Esophagus squamous epithelium (tissue), 4 donors: Measurements from ENCODE around the gene FAM78A.

ENCODE experiments used
- CTCF ChIP-seq, 6 experiments: fragments of 450-650 bp in 4 of 6; fragments of 200-600 bp in 2 of 6; sonication (generic) in 2 of 6; IDR thresholded peaks; one replicate each; pipeline ENCODE4 v1.5.1; 2016 to 2019; ENCODE audit warnings: antibody characterized with exemption in 6 of 6, mild to moderate bottlenecking in 4 of 6, moderate library complexity in 4 of 6
- POLR2A ChIP-seq, 4 donors: fragments of 450-650 bp; IDR thresholded peaks; one replicate each; pipeline ENCODE4 v1.6.1; 2017; ENCODE audit warnings: antibody characterized with exemption in 4 of 4, mild to moderate bottlenecking in 4 of 4, moderate library complexity in 3 of 4

- TF ChIP-seq CTCF (IDR thresholded peaks at IDR 0.05) = no peak
- no peak for TF ChIP-seq POLR2A (IDR thresholded peaks at IDR 0.05)
These were observed 6.5 kb upstream of the FAM78A start for GRCh38 chr9:131282688-131283422.
